Camera-type eye (tissue), 1 donor: ENCODE results near the gene CCDC201. TPM values are rescaled to one million over a fixed set of nuclear protein-coding genes. Genes with fewer than 3 reads are reported as not detected.

Experiments
- total RNA-seq: library from RNA; depleted of rRNA; stranded (reverse); fragments of >200 nt; gene quantifications from one replicate; pipeline ENCODE4 v1.2.3, GENCODE V29; 2014

CCDC201 gene
- not detected for total RNA-seq

DNA sequence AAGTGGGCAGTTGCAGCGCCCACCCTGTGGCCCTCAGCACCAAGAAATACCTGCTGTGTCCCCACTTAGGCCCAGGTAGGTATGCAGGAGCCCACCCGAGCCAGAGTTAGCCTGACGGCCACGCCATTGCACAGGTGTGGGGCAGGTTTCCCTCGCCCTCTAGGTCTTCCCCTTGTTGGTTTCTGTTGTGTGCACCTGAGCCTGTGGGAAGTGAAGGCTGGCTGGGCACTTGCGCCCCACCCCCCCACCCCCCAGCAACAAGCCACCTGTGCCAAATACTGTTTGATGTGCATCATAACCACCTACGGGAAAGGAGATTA lies at the start of gene CCDC201:
Gene CCDC201, minus strand, starts transcription at position 48 of the 320 bp plus-strand sequence. CDS start 75 bp downstream, outside the sequence.

GRCh38 chr7:45920502-45921380 lies 47.9 kb upstream of the CCDC201 start, which contains the start of gene IGFBP3:
Gene IGFBP3 (minus strand): TSS chr7:45921272. CDS start chr7:45921140, 132 bp downstream.

DNA sequence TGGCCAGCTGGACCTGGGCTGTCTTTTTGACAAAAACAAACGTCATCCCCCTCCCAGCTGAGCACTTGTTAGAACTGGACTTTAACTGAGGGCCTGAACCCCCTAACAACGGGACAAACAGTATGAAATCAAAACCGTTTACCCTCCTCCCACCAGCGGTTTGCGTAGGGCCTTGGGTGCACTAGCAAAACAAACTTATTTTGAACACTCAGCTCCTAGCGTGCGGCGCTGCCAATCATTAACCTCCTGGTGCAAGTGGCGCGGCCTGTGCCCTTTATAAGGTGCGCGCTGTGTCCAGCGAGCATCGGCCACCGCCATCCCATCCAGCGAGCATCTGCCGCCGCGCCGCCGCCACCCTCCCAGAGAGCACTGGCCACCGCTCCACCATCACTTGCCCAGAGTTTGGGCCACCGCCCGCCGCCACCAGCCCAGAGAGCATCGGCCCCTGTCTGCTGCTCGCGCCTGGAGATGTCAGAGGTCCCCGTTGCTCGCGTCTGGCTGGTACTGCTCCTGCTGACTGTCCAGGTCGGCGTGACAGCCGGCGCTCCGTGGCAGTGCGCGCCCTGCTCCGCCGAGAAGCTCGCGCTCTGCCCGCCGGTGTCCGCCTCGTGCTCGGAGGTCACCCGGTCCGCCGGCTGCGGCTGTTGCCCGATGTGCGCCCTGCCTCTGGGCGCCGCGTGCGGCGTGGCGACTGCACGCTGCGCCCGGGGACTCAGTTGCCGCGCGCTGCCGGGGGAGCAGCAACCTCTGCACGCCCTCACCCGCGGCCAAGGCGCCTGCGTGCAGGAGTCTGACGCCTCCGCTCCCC lies 15.5 kb upstream of the CCDC201 start, which contains the start of gene IGFBP1:
Gene IGFBP1, plus strand, starts transcription at position 304 of the 808 bp plus-strand sequence. Its CDS starts 165 bp downstream, at position 469.

Other genes with a start within 250 kb of the CCDC201 start
- gene IGFBP1, start 15.4 kb upstream of the CCDC201 start, total RNA-seq: not detected
- gene IGFBP3, start 48.2 kb upstream of the CCDC201 start, total RNA-seq: 105 TPM